ENCODE measurements around the gene FRMD4B. TPM values are rescaled to one million over a fixed set of nuclear protein-coding genes. Genes with fewer than 3 reads are reported as not detected.
A peak's percentile ranks its signal among the peaks of the same experiment; 100 is the strongest.

The FRMD4B gene
- total and polyA plus RNA-seq, 4 donors: 40.9 to 66.7 (median 49.4) TPM

GRCh38 chr3:69354948-69355347, 30.9 kb downstream of the FRMD4B start:
- WGBS (ENCODE audit: insufficient coverage): no CpG with 5 or more reads among the region's 2 CpGs

GRCh38 chr3:69353503-69353902, 32.4 kb downstream of the FRMD4B start:
- Histone ChIP-seq H3K27ac (ENCODE audit: low read depth, low read length) (no peak overlapping the region), H3K9me3 (ENCODE audit: control insufficient read depth, insufficient read depth, low read length) (no peaks in the 10 kb centered on the region), H3K4me3 (ENCODE audit: low read depth, low read length) (no peak overlapping the region), H3K36me3 (ENCODE audit: control insufficient read depth, insufficient read depth, low read length) (no peaks in the 10 kb centered on the region), H3K27me3 (ENCODE audit: control insufficient read depth, insufficient read depth, low read length) (no peaks in the 10 kb centered on the region), H3K4me1 (ENCODE audit: control insufficient read depth, insufficient read depth, low read length) (no peaks in the 10 kb centered on the region)
- 100% methylated on average over 1 of the region's 15 CpGs for WGBS (ENCODE audit: insufficient coverage)
- peak in 1 of 6 donors; percentile 26 for DNase-seq (ENCODE audit: low read depth in 4 of 6, low spot score in 6 of 6)

More at GRCh38 chr3:69354948-69355347, 30.9 kb downstream of the FRMD4B start:
- peaks cover 2% of the 10 kb centered on the region for H3K9me3 ChIP-seq (ENCODE audit: control insufficient read depth, insufficient read depth, low read length)
- no peak overlapping the region for H3K4me3 ChIP-seq (ENCODE audit: low read depth, low read length)
- no peaks in the 10 kb centered on the region for H3K27me3 ChIP-seq (ENCODE audit: control insufficient read depth, insufficient read depth, low read length)
- no peaks in the 10 kb centered on the region for H3K4me1 ChIP-seq (ENCODE audit: control insufficient read depth, insufficient read depth, low read length)
- no peaks in the 10 kb centered on the region for H3K36me3 ChIP-seq (ENCODE audit: control insufficient read depth, insufficient read depth, low read length)
- H3K27ac ChIP-seq (ENCODE audit: low read depth, low read length): no peak overlapping the region
- no peak for DNase-seq (ENCODE audit: low read depth in 4 of 6, low spot score in 6 of 6)

GRCh38 chr3:69353088-69353478, 32.8 kb downstream of the FRMD4B start:
- no CpG with 5 or more reads among the region's 4 CpGs for WGBS (ENCODE audit: insufficient coverage)
- Histone ChIP-seq H3K36me3 (ENCODE audit: control insufficient read depth, insufficient read depth, low read length) (no peaks in the 10 kb centered on the region), H3K4me3 (ENCODE audit: low read depth, low read length) (no peak overlapping the region), H3K4me1 (ENCODE audit: control insufficient read depth, insufficient read depth, low read length) (no peaks in the 10 kb centered on the region), H3K9me3 (ENCODE audit: control insufficient read depth, insufficient read depth, low read length) (no peaks in the 10 kb centered on the region), H3K27me3 (ENCODE audit: control insufficient read depth, insufficient read depth, low read length) (no peaks in the 10 kb centered on the region), H3K27ac (ENCODE audit: low read depth, low read length) (no peak overlapping the region)
- DNase-seq (ENCODE audit: low read depth in 4 of 6, low spot score in 6 of 6): no peak

- DNase-seq (ENCODE audit: low read depth in 4 of 6, low spot score in 6 of 6): no peak
- H3K4me3 ChIP-seq (ENCODE audit: low read depth, low read length): no peak overlapping the region
- no peaks in the 10 kb centered on the region for H3K36me3 ChIP-seq (ENCODE audit: control insufficient read depth, insufficient read depth, low read length)
- WGBS (ENCODE audit: insufficient coverage): 20% methylated on average over 1 of the region's 6 CpGs
- no peak overlapping the region for H3K27ac ChIP-seq (ENCODE audit: low read depth, low read length)
- no peaks in the 10 kb centered on the region for H3K4me1 ChIP-seq (ENCODE audit: control insufficient read depth, insufficient read depth, low read length)
- no peaks in the 10 kb centered on the region for H3K9me3 ChIP-seq (ENCODE audit: control insufficient read depth, insufficient read depth, low read length)
- H3K27me3 ChIP-seq (ENCODE audit: control insufficient read depth, insufficient read depth, low read length): no peaks in the 10 kb centered on the region
These were observed 33.4 kb downstream of the FRMD4B start for GRCh38 chr3:69352305-69353087.

- no peak for DNase-seq (ENCODE audit: low read depth in 4 of 6, low spot score in 6 of 6)
- Histone ChIP-seq H3K9me3 (ENCODE audit: control insufficient read depth, insufficient read depth, low read length) (no peaks in the 10 kb centered on the region), H3K27me3 (ENCODE audit: control insufficient read depth, insufficient read depth, low read length) (no peaks in the 10 kb centered on the region), H3K36me3 (ENCODE audit: control insufficient read depth, insufficient read depth, low read length) (no peaks in the 10 kb centered on the region), H3K4me3 (ENCODE audit: low read depth, low read length) (no peak overlapping the region), H3K27ac (ENCODE audit: low read depth, low read length) (no peak overlapping the region), H3K4me1 (ENCODE audit: control insufficient read depth, insufficient read depth, low read length) (no peaks in the 10 kb centered on the region)
- 100% methylated on average over 1 of the region's 4 CpGs for WGBS (ENCODE audit: insufficient coverage)
These were observed 42.0 kb downstream of the FRMD4B start for GRCh38 chr3:69343875-69344274.

- Histone ChIP-seq H3K27ac (ENCODE audit: low read depth, low read length) (no peak overlapping the region), H3K36me3 (ENCODE audit: control insufficient read depth, insufficient read depth, low read length) (no peaks in the 10 kb centered on the region), H3K27me3 (ENCODE audit: control insufficient read depth, insufficient read depth, low read length) (no peaks in the 10 kb centered on the region), H3K9me3 (ENCODE audit: control insufficient read depth, insufficient read depth, low read length) (no peaks in the 10 kb centered on the region), H3K4me1 (ENCODE audit: control insufficient read depth, insufficient read depth, low read length) (no peaks in the 10 kb centered on the region), H3K4me3 (ENCODE audit: low read depth, low read length) (no peak overlapping the region)
- DNase-seq (ENCODE audit: low read depth in 4 of 6, low spot score in 6 of 6): no peak
These were observed 43.8 kb downstream of the FRMD4B start for GRCh38 chr3:69342074-69342473.

- Histone ChIP-seq H3K27ac (ENCODE audit: low read depth, low read length) (no peak overlapping the region), H3K4me3 (ENCODE audit: low read depth, low read length) (no peak overlapping the region)
- WGBS (ENCODE audit: insufficient coverage): 86% methylated on average over 1 of the region's 1 CpG
These were observed 46.1 kb downstream of the FRMD4B start for GRCh38 chr3:69339760-69340159.

GRCh38 chr3:69338911-69339310, 47.0 kb downstream of the FRMD4B start:
- no peaks in the 10 kb centered on the region for H3K9me3 ChIP-seq (ENCODE audit: control insufficient read depth, insufficient read depth, low read length)
- H3K27ac ChIP-seq (ENCODE audit: low read depth, low read length): no peak overlapping the region
- no peak overlapping the region for H3K4me3 ChIP-seq (ENCODE audit: low read depth, low read length)
- no CpG with 5 or more reads among the region's 4 CpGs for WGBS (ENCODE audit: insufficient coverage)
- no peaks in the 10 kb centered on the region for H3K36me3 ChIP-seq (ENCODE audit: control insufficient read depth, insufficient read depth, low read length)
- DNase-seq (ENCODE audit: low read depth in 4 of 6, low spot score in 6 of 6): no peak
- no peaks in the 10 kb centered on the region for H3K27me3 ChIP-seq (ENCODE audit: control insufficient read depth, insufficient read depth, low read length)
- H3K4me1 ChIP-seq (ENCODE audit: control insufficient read depth, insufficient read depth, low read length): no peaks in the 10 kb centered on the region

More at GRCh38 chr3:69339760-69340159, 46.1 kb downstream of the FRMD4B start:
- H3K4me1 ChIP-seq (ENCODE audit: control insufficient read depth, insufficient read depth, low read length): no peaks in the 10 kb centered on the region
- H3K36me3 ChIP-seq (ENCODE audit: control insufficient read depth, insufficient read depth, low read length): no peaks in the 10 kb centered on the region
- DNase-seq (ENCODE audit: low read depth in 4 of 6, low spot score in 6 of 6): no peak
- no peaks in the 10 kb centered on the region for H3K9me3 ChIP-seq (ENCODE audit: control insufficient read depth, insufficient read depth, low read length)
- H3K27me3 ChIP-seq (ENCODE audit: control insufficient read depth, insufficient read depth, low read length): no peaks in the 10 kb centered on the region

GRCh38 chr3:69332934-69333333, 53.0 kb downstream of the FRMD4B start:
- Histone ChIP-seq H3K4me3 (ENCODE audit: low read depth, low read length) (no peak overlapping the region), H3K27ac (ENCODE audit: low read depth, low read length) (no peak overlapping the region), H3K27me3 (ENCODE audit: control insufficient read depth, insufficient read depth, low read length) (no peaks in the 10 kb centered on the region), H3K36me3 (ENCODE audit: control insufficient read depth, insufficient read depth, low read length) (no peaks in the 10 kb centered on the region), H3K9me3 (ENCODE audit: control insufficient read depth, insufficient read depth, low read length) (no peaks in the 10 kb centered on the region), H3K4me1 (ENCODE audit: control insufficient read depth, insufficient read depth, low read length) (peaks cover 3% of the 10 kb centered on the region)
- DNase-seq (ENCODE audit: low read depth in 4 of 6, low spot score in 6 of 6): no peak
- WGBS (ENCODE audit: insufficient coverage): no CpG with 5 or more reads among the region's 2 CpGs

- peak in 1 of 6 donors; percentile 30 for DNase-seq (ENCODE audit: low read depth in 4 of 6, low spot score in 6 of 6)
- Histone ChIP-seq H3K9me3 (ENCODE audit: control insufficient read depth, insufficient read depth, low read length) (no peaks in the 10 kb centered on the region), H3K27me3 (ENCODE audit: control insufficient read depth, insufficient read depth, low read length) (no peaks in the 10 kb centered on the region), H3K36me3 (ENCODE audit: control insufficient read depth, insufficient read depth, low read length) (no peaks in the 10 kb centered on the region), H3K4me3 (ENCODE audit: low read depth, low read length) (no peak overlapping the region), H3K4me1 (ENCODE audit: control insufficient read depth, insufficient read depth, low read length) (peaks cover 3% of the 10 kb centered on the region), H3K27ac (ENCODE audit: low read depth, low read length) (no peak overlapping the region)
- WGBS (ENCODE audit: insufficient coverage): 85% methylated on average over 8 of the region's 10 CpGs
These were observed 54.9 kb downstream of the FRMD4B start for GRCh38 chr3:69330891-69331400.

Measured in spinal cord (tissue), 10 donors.